ENCODE results near the gene SEMA3C.

Gene SEMA3C

DNA sequence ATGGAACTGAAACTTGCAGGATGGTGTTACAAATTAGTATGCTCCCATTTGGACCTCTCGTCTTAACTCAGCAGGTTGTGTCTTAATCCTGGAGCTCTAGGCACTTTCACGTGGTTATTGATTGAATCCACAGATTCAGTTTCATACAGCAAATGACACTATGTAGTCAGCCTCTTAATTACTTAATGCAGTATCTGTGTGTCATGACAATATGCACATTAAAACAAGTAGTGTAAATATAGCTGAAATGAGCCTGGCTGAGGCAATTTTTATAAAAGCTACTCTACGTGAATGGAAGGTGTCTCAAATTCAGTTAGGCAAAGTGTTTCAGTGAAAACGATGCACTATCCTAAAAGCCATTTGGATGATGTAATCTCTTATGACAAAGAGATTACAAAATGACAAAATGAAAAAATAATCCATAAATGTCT lies 193.7 kb downstream of the SEMA3C start:
- TF ChIP-seq CTCF (IDR thresholded peaks at IDR 0.05) = no peak

DNA sequence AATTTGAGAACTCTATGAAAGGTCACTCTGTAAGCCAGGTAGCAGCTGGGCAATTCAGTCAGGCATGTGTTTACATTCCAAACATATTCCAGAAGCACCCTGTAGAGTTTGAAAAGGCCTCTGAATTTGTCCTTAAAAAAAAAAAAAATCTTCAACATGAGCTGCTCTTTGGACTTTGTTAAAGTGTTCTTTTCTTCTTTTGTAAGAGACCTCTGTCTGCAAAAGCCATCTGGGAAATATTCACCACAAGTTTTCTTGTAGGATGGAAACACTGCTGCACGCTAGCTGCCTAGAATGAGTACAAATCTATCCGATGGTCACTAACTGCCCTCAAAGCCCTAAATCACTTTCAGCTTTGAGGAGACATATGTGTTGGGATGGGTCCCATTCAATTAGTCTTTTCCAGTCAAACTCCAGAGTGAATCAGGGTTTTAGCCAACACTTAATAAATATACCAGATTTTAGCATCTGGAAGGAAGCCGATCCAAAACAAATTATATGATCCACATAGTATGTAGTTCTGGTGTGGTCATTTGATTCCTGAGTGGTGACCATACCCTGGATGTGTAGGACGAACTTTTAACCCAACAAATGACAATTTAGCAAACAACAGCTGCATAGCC lies 194.5 kb downstream of the SEMA3C start:
- no peak for TF ChIP-seq CTCF (IDR thresholded peaks at IDR 0.05)

GRCh38 chr7:80722616-80723195 lies 196.1 kb downstream of the SEMA3C start:
- TF ChIP-seq CTCF (IDR thresholded peaks at IDR 0.05) = no peak

DNA sequence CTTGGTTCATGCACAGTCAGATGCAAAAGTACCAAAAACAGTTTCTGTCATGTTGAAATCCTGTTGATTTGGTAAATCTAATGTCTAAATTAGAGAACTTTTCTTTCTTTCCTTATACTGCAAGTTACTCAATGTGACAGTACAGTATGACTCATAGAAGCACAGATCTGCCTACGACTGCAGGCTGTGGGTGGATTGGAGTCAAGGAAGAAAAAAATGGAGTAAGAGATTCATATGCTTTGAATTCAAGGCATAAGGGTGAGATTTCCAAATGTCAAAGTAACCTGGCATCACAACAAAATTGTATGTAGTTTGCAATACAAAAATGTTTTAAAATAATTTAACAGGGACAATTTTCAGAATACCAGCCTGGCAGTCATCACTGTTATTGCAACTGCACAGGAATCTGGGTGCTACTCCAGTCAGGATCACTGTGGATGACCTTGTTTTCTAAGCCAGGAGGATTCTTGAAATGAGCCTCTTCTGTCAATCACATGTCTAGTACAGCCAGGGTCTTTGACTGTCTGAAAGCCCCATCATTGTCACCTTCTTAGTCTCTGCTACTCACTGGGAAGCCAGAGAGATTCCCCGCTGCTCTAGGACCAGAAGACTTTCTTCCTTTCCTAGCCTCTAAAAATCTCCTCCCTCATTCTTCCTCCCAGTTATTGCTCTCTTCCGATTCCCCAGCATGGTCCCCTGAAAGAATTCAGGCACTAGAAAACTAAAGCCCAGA lies 196.8 kb downstream of the SEMA3C start:
- no peak for TF ChIP-seq CTCF (IDR thresholded peaks at IDR 0.05)

GRCh38 chr7:80720146-80720545 lies 198.7 kb downstream of the SEMA3C start:
- no peak for TF ChIP-seq CTCF (IDR thresholded peaks at IDR 0.05)

DNA sequence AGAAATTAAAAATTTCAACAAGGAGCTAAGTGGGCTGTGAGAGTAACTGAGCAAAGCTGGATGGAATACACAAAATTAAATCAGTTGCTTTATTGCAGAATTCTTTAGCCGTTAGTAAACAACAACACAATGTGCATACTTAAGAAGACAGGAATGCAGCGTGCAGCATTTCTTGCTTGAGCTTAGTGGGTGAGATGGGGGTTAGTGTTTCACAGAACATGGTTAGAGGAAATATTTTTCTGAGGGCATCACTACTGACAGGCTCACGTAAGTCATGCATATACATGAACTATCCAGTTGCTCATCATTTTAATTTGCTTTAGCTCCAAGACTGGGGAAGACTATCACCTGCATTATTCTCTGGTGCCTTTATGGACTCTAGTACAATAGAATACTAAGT lies 199.6 kb downstream of the SEMA3C start:
- TF ChIP-seq CTCF (IDR thresholded peaks at IDR 0.05) = no peak

DNA sequence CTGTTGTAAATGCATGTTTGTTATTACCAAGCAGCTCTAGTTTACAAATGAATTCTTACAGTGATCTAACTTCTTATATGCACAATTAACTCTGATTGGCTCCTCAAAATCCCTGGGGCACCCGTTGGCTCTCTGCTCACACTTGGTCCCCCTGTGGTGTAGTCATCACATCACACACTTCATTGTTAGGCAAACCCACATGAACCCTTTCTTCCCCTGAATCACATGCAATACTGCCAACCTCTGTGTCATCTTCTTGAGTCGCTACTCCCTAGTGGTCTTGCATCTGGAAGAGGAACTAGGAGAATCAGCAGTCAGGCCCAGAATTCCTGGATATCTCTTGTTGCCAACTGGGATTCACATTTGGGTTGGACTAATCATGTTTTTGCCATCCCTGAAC lies 207.3 kb downstream of the SEMA3C start:
- TF ChIP-seq CTCF (IDR thresholded peaks at IDR 0.05) = no peak
